Measurements from ENCODE around the gene NHLRC4. TPM values are rescaled to one million over a fixed set of nuclear protein-coding genes. Genes with fewer than 3 reads are reported as not detected.

Gene NHLRC4
- total RNA-seq, 2 experiments from 2014 or later = 0.41 to 0.72 TPM

- intact Hi-C loops (cut with micrococcal nuclease) = no loop called here
- peaks cover 16% of the 10 kb centered on the region for H3K4me1 Mint-ChIP-seq (ENCODE audit: low read depth)
- DNase-seq (peak; percentile 77), ATAC-seq (peak; percentile 90)
- H3K27me3 Mint-ChIP-seq = no peaks in the 10 kb centered on the region
- CTCF ChIA-PET = interaction anchor here (1.3 to 2.6 kb wide), 2 partner anchors 8 to 28 kb away, joined by 3 to 9 read pairs; partner anchors contain the start of gene METTL26
- no peak overlapping the region for H3K4me3 Mint-ChIP-seq
- H3K9me3 Mint-ChIP-seq = no peaks in the 10 kb centered on the region
- H3K36me3 Mint-ChIP-seq (ENCODE audit: low read depth) = peaks cover 3% of the 10 kb centered on the region
- POLR2A ChIA-PET = interaction anchor here (0.6 kb wide), 1 partner anchor 324 kb away, joined by 4 read pairs; no protein-coding TSS in a partner anchor
- peak overlapping the region; percentile 25 for H3K27ac Mint-ChIP-seq
- TF ChIP-seq CTCF (IDR thresholded peaks at IDR 0.05) = no peak
Measured at GRCh38 chr16:608019-608418, 41.2 kb downstream of the NHLRC4 start.

GRCh38 chr16:609316-609715, 42.5 kb downstream of the NHLRC4 start:
- Mint-ChIP-seq H3K4me1 (ENCODE audit: low read depth) (peaks cover 12% of the 10 kb centered on the region), H3K27me3 (no peaks in the 10 kb centered on the region), H3K9me3 (no peaks in the 10 kb centered on the region), H3K36me3 (ENCODE audit: low read depth) (peaks cover 3% of the 10 kb centered on the region), H3K4me3 (no peak overlapping the region), H3K27ac (no peak overlapping the region)
- TF ChIP-seq CTCF (IDR thresholded peaks at IDR 0.05) = no peak
- CTCF ChIA-PET = interaction anchor here (1.3 to 2.6 kb wide), 5 partner anchors 9 to 30 kb away, joined by 3 to 9 read pairs (median 4); partner anchors contain the start of gene METTL26
- intact Hi-C loops (cut with micrococcal nuclease) = no loop called here
- ATAC-seq (no peak), DNase-seq (no peak)
- POLR2A ChIA-PET = interaction anchor here (0.8 kb wide), 1 partner anchor 23 kb away, joined by 3 read pairs; no protein-coding TSS in a partner anchor

- Mint-ChIP-seq H3K9me3 (no peaks in the 10 kb centered on the region), H3K4me3 (no peak overlapping the region), H3K36me3 (ENCODE audit: low read depth) (peaks cover 3% of the 10 kb centered on the region), H3K27me3 (no peaks in the 10 kb centered on the region), H3K27ac (no peak overlapping the region), H3K4me1 (ENCODE audit: low read depth) (peaks cover 12% of the 10 kb centered on the region)
- no peak for ATAC-seq
- no peak for TF ChIP-seq CTCF (IDR thresholded peaks at IDR 0.05)
- intact Hi-C loops (cut with micrococcal nuclease) = no loop called here
- CTCF ChIA-PET = interaction anchor here (0.7 to 2.6 kb wide), 5 partner anchors 10 to 43 kb away, joined by 3 to 9 read pairs (median 4); partner anchors contain the start of gene NHLRC4
- POLR2A ChIA-PET = interaction anchor here (0.8 kb wide), 1 partner anchor 24 kb away, joined by 3 read pairs; no protein-coding TSS in a partner anchor
- no peak for DNase-seq
Measured at GRCh38 chr16:609984-610383, 43.2 kb downstream of the NHLRC4 start.

- H3K27ac Mint-ChIP-seq = no peak overlapping the region
- intact Hi-C loops (cut with micrococcal nuclease) = no loop called here
Measured at GRCh38 chr16:610513-611381, 43.9 kb downstream of the NHLRC4 start.

More at GRCh38 chr16:610513-611381, 43.9 kb downstream of the NHLRC4 start:
- ChIA-PET POLR2A (interaction anchor here (0.6 kb wide), 1 partner anchor 29 kb away, joined by 3 read pairs; no protein-coding TSS in a partner anchor), CTCF (interaction anchor here (0.7 to 2.6 kb wide), 5 partner anchors 9 to 44 kb away, joined by 3 to 9 read pairs (median 4); partner anchors contain the start of gene NHLRC4)
- Mint-ChIP-seq H3K27me3 (no peaks in the 10 kb centered on the region), H3K4me1 (ENCODE audit: low read depth) (peaks cover 12% of the 10 kb centered on the region), H3K9me3 (no peaks in the 10 kb centered on the region), H3K4me3 (no peak overlapping the region), H3K36me3 (ENCODE audit: low read depth) (no peaks in the 10 kb centered on the region)
- peak; percentile 73 for DNase-seq
- TF ChIP-seq CTCF (IDR thresholded peaks at IDR 0.05) = peak; percentile 83
- peak; percentile 75 for ATAC-seq
